H7 (cell line): ENCODE results near the gene NEK9. TPM values are rescaled to one million over a fixed set of nuclear protein-coding genes. Genes with fewer than 3 reads are reported as not detected.

Experiments
- DNase-seq: peaks from one replicate; pipeline ENCODE4 v3.0.0; 2012
- H3K27me3 ChIP-seq: 2 replicates; pipeline ENCODE4 v1.6.0; 2011; ENCODE audit warnings: mild to moderate bottlenecking, low read length; ENCODE audit not compliant: control insufficient read depth, insufficient read depth
- H3K36me3 ChIP-seq: replicated peaks from 2 replicates; pipeline ENCODE4 v1.5.1; 2011; ENCODE audit warnings: low read length; ENCODE audit not compliant: control insufficient read depth, insufficient read depth
- H3K4me3 ChIP-seq: 2 replicates; pipeline ENCODE4 v1.5.1; 2011; ENCODE audit warnings: low read depth, mild to moderate bottlenecking, control low read depth, low read length, moderate library complexity; ENCODE audit not compliant: insufficient read depth
- total RNA-seq: library from RNA; depleted of rRNA; stranded (reverse); fragments of >200 nt; shearing (Covaris generic); gene quantifications from 2 replicates; pipeline ENCODE4 v1.2.3, GENCODE V29; 2014; rRNA removed

The NEK9 gene
- total RNA-seq, 1 experiment from 2014 or later, result 23.0 TPM

DNA sequence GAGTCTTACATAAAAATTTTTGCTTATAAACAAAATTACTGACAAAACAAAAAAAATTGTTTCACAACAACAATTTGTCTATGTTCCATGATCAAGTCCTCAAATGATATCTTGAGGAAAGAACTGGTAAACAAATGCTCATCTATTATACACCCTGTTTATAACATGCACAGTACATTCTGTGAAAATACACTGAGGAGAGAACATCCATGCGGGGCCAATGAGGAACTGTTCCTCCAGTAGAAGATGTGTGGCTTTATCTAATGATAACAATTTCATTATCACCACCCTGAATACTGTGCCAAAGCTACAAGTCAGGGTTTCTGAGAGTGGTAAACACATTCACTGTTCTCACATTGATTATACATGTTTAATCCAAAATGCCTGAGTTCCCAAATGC is 86.3 kb downstream of the NEK9 start:
- DNase-seq, result no peak
- Histone ChIP-seq H3K4me3 (no peak overlapping the region), H3K36me3 (peaks cover 4% of the 10 kb centered on the region), H3K27me3 (no peaks in the 10 kb centered on the region)

DNA sequence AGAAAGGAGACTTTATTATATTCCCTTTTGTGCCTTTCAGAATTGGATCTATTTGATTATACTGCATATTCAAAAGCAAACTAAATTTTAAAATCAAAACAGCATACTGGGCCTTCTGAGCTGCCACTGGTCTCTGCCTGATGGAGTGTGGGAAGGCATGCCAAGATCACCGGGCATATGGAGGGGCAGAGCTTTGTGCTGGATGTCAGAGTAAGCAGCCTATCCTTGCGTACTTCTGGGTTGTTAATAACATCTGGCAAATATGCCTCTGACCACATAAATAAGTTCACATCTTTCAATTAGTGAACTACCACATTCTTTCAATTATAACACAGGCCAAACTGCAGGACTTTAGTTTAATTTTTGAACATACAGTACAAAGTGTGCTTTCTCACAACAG is 93.9 kb downstream of the NEK9 start:
- no peak overlapping the region for H3K4me3 ChIP-seq
- no peak for DNase-seq
- H3K27me3 ChIP-seq, result no peaks in the 10 kb centered on the region

GRCh38 chr14:75030147-75030546 is 96.7 kb downstream of the NEK9 start:
- no peak for DNase-seq
- no peaks in the 10 kb centered on the region for H3K27me3 ChIP-seq
- H3K36me3 ChIP-seq, result peaks cover 2% of the 10 kb centered on the region
- no peak overlapping the region for H3K4me3 ChIP-seq

More for the DNA sequence above, 93.9 kb downstream of the NEK9 start:
- peaks cover 5% of the 10 kb centered on the region for H3K36me3 ChIP-seq

Other genes starting within 250 kb of the NEK9 start
- 71.0 and 76.7 TPM in 2 replicates for gene DLST, start 245.1 kb downstream of the NEK9 start, total RNA-seq
- 5.4 and 12.4 TPM in 2 replicates for gene RPS6KL1, start 203.8 kb downstream of the NEK9 start, total RNA-seq
- gene PGF, start 171.5 kb downstream of the NEK9 start, total RNA-seq, result 4.6 and 6.9 TPM in 2 replicates
- gene EIF2B2, start 124.1 kb downstream of the NEK9 start, total RNA-seq, result 50.5 and 51.8 TPM in 2 replicates
- 13.2 and 21.1 TPM in 2 replicates for gene MLH3, start 75.6 kb downstream of the NEK9 start, total RNA-seq
- gene ACYP1, start 63.0 kb downstream of the NEK9 start, total RNA-seq, result 26.6 and 30.0 TPM in 2 replicates
- gene ZC2HC1C, start 57.4 kb downstream of the NEK9 start, total RNA-seq, result 1.3 and 2.7 TPM in 2 replicates
- gene TMED10, start 49.6 kb upstream of the NEK9 start, total RNA-seq, result 151 and 240 TPM in 2 replicates
- 14.2 and 217 TPM in 2 replicates for gene FOS, start 151.8 kb upstream of the NEK9 start, total RNA-seq